Measurements from ENCODE around the gene NEFH.

DNA sequence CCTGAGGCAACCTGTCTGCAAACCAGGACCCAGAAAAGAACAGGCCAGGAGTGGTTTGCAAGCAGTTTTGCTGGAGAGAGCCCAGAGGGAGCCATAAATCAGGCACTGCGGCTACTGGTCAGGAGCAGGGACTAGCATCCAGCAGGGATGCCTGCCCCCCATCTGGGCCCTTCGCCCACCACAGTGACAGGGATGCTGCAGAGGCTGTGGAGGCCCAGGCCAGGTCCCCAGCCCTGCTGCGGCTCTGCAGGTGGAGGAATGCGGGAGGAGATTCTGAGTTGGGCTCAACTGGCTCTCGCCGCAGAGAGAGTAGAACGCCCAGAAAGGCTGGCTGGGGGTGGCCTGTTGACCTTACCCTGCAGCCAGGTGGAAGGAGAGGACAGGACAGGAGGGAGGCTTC is 16.4 kb upstream of the NEFH start:
- TF ChIP-seq, protein P1, sequence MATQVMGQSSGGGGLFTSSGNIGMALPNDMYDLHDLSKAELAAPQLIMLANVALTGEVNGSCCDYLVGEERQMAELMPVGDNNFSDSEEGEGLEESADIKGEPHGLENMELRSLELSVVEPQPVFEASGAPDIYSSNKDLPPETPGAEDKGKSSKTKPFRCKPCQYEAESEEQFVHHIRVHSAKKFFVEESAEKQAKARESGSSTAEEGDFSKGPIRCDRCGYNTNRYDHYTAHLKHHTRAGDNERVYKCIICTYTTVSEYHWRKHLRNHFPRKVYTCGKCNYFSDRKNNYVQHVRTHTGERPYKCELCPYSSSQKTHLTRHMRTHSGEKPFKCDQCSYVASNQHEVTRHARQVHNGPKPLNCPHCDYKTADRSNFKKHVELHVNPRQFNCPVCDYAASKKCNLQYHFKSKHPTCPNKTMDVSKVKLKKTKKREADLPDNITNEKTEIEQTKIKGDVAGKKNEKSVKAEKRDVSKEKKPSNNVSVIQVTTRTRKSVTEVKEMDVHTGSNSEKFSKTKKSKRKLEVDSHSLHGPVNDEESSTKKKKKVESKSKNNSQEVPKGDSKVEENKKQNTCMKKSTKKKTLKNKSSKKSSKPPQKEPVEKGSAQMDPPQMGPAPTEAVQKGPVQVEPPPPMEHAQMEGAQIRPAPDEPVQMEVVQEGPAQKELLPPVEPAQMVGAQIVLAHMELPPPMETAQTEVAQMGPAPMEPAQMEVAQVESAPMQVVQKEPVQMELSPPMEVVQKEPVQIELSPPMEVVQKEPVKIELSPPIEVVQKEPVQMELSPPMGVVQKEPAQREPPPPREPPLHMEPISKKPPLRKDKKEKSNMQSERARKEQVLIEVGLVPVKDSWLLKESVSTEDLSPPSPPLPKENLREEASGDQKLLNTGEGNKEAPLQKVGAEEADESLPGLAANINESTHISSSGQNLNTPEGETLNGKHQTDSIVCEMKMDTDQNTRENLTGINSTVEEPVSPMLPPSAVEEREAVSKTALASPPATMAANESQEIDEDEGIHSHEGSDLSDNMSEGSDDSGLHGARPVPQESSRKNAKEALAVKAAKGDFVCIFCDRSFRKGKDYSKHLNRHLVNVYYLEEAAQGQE (IDR thresholded peaks at IDR 0.05), result no peak
- no peak for TF ChIP-seq POLR2A (IDR thresholded peaks at IDR 0.05; ENCODE audit: low read length)
- no peak for TF ChIP-seq KDM5A (IDR thresholded peaks at IDR 0.05)
- TF ChIP-seq, protein P2, sequence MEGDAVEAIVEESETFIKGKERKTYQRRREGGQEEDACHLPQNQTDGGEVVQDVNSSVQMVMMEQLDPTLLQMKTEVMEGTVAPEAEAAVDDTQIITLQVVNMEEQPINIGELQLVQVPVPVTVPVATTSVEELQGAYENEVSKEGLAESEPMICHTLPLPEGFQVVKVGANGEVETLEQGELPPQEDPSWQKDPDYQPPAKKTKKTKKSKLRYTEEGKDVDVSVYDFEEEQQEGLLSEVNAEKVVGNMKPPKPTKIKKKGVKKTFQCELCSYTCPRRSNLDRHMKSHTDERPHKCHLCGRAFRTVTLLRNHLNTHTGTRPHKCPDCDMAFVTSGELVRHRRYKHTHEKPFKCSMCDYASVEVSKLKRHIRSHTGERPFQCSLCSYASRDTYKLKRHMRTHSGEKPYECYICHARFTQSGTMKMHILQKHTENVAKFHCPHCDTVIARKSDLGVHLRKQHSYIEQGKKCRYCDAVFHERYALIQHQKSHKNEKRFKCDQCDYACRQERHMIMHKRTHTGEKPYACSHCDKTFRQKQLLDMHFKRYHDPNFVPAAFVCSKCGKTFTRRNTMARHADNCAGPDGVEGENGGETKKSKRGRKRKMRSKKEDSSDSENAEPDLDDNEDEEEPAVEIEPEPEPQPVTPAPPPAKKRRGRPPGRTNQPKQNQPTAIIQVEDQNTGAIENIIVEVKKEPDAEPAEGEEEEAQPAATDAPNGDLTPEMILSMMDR (IDR thresholded peaks at IDR 0.05), result no peak
- TF ChIP-seq, protein P3, sequence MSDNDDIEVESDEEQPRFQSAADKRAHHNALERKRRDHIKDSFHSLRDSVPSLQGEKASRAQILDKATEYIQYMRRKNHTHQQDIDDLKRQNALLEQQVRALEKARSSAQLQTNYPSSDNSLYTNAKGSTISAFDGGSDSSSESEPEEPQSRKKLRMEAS (IDR thresholded peaks at IDR 0.05), result no peak
- TF ChIP-seq HDAC2 (IDR thresholded peaks at IDR 0.05), result no peak
- no peak for TF ChIP-seq ZNF302 (CRISPR knock-in tag; IDR thresholded peaks at IDR 0.05)
- TF ChIP-seq ZC3H11A (IDR thresholded peaks at IDR 0.05), result no peak
- TF ChIP-seq POLR2AphosphoS2 (conservative IDR thresholded peaks at IDR 0.05; ENCODE audit: low read length), result no peak
- no peak for TF ChIP-seq PHF8 (IDR thresholded peaks at IDR 0.05; ENCODE audit: borderline replicate concordance, low read depth)
- no peak for TF ChIP-seq MAZ (IDR thresholded peaks at IDR 0.05; ENCODE audit: borderline replicate concordance, low read depth, low read length)

All from A549 (cell line).